ENCODE measurements around the gene SRRD. TPM values are rescaled to one million over a fixed set of nuclear protein-coding genes. Genes with fewer than 3 reads are reported as not detected.
A peak's percentile ranks its signal among the peaks of the same experiment; 100 is the strongest.

The SRRD gene
- total and polyA plus RNA-seq, 12 donors: 10.3 to 261 (median 17.1) TPM

- no peaks in the 10 kb centered on the region for H3K27me3 ChIP-seq
- H3K4me1 ChIP-seq (replicated peaks in 1 of 2): peaks cover 6 to 33% of the 10 kb centered on the region in 2 donors
- H3K9me3 ChIP-seq (replicated peaks in 1 of 3): no peaks in the 10 kb centered on the region
- peak overlapping the region in 1 of 5 donors; percentile 55 for H3K27ac ChIP-seq
- TF ChIP-seq CTCF (IDR thresholded peaks at IDR 0.05): no peak
- no peak for TF ChIP-seq POLR2A (IDR thresholded peaks at IDR 0.05)
- intact Hi-C loops (cut with DNase I): loop anchor here (5.0 to 10.0 kb wide), 2 partner anchors 60 to 68 kb away; no protein-coding TSS in a partner anchor
- H3K36me3 ChIP-seq (replicated peaks in 1 of 2): peaks cover 0 to 54% of the 10 kb centered on the region in 2 donors
- WGBS, 4 donors: 41 to 61% (median 52%) methylated on average over 3 of the region's 3 CpGs
- H3K4me3 ChIP-seq: no peak overlapping the region
- DNase-seq: no peak
These were observed 21.0 kb upstream of the SRRD start for GRCh38 chr22:26462641-26463040.

- H3K4me1 ChIP-seq (replicated peaks in 1 of 2): peaks cover 6 to 33% of the 10 kb centered on the region in 2 donors
- 39 to 55% (median 43%) methylated on average over 9 to 10 of the region's 10 CpGs for WGBS, 4 donors
- H3K27me3 ChIP-seq: no peaks in the 10 kb centered on the region
- H3K36me3 ChIP-seq (replicated peaks in 1 of 2): peaks cover 0 to 54% of the 10 kb centered on the region in 2 donors
- intact Hi-C loops (cut with DNase I): loop anchor here (5.0 to 10.0 kb wide), 2 partner anchors 61 to 68 kb away; no protein-coding TSS in a partner anchor
- H3K9me3 ChIP-seq (replicated peaks in 1 of 3): no peaks in the 10 kb centered on the region
- no peak overlapping the region for H3K4me3 ChIP-seq
- peak; percentile 40 to 74 (median 63) for DNase-seq
- H3K27ac ChIP-seq: peak overlapping the region in 2 of 5 donors; percentile 3 to 55
- TF ChIP-seq POLR2A (IDR thresholded peaks at IDR 0.05) (no peak), CTCF (IDR thresholded peaks at IDR 0.05) (no peak)
These were observed 20.5 kb upstream of the SRRD start for GRCh38 chr22:26463101-26463661.

- peaks cover 6 to 33% of the 10 kb centered on the region in 2 donors for H3K4me1 ChIP-seq (replicated peaks in 1 of 2)
- peaks cover 0 to 55% of the 10 kb centered on the region in 2 donors for H3K36me3 ChIP-seq (replicated peaks in 1 of 2)
- H3K9me3 ChIP-seq (replicated peaks in 1 of 3): no peaks in the 10 kb centered on the region
- intact Hi-C loops (cut with DNase I): loop anchor here (5.0 to 10.0 kb wide), 2 partner anchors 61 to 69 kb away; no protein-coding TSS in a partner anchor
- TF ChIP-seq POLR2A (IDR thresholded peaks at IDR 0.05): no peak
- TF ChIP-seq CTCF (IDR thresholded peaks at IDR 0.05): no peak
- H3K27me3 ChIP-seq: no peaks in the 10 kb centered on the region
- peak overlapping the region in 2 of 5 donors; percentile 3 to 55 for H3K27ac ChIP-seq
- peak in 1 of 7 donors; percentile 6 for DNase-seq
- 49 to 68% (median 65%) methylated on average over 7 to 9 of the region's 9 CpGs for WGBS, 4 donors
- no peak overlapping the region for H3K4me3 ChIP-seq
These were observed 20.0 kb upstream of the SRRD start for GRCh38 chr22:26463688-26464087.

- H3K9me3 ChIP-seq (replicated peaks in 1 of 3): no peaks in the 10 kb centered on the region
- H3K27me3 ChIP-seq: no peaks in the 10 kb centered on the region
- intact Hi-C loops (cut with DNase I): loop anchor here (5.0 to 10.0 kb wide), 2 partner anchors 62 to 70 kb away; no protein-coding TSS in a partner anchor
- no peak for TF ChIP-seq POLR2A (IDR thresholded peaks at IDR 0.05)
- no peak for TF ChIP-seq CTCF (IDR thresholded peaks at IDR 0.05)
- no peak overlapping the region for H3K4me3 ChIP-seq
- peaks cover 6 to 33% of the 10 kb centered on the region in 2 donors for H3K4me1 ChIP-seq (replicated peaks in 1 of 2)
- 50 to 78% (median 69%) methylated on average over 2 to 7 of the region's 7 CpGs for WGBS, 4 donors
- H3K36me3 ChIP-seq (replicated peaks in 1 of 2): peaks cover 0 to 61% of the 10 kb centered on the region in 2 donors
- peak in 3 of 7 donors; percentile 8 to 59 (median 38) for DNase-seq
- H3K27ac ChIP-seq: peak overlapping the region in 2 of 5 donors; percentile 8 to 55
These were observed 19.4 kb upstream of the SRRD start for GRCh38 chr22:26464312-26464711.

Measured in adrenal gland (tissue), 12 donors.